GM12878 (cell line): ENCODE data around the gene TAC3. TPM values are rescaled to one million over a fixed set of nuclear protein-coding genes. Genes with fewer than 3 reads are reported as not detected.
A peak's percentile ranks its signal among the peaks of the same experiment; 100 is the strongest.

ENCODE experiments used
- EGR1 ChIP-seq, 2 experiments: IDR thresholded peaks; 1 replicate in 1 of 2; 2 replicates in 1 of 2; pipeline ENCODE4 v1.6.1; 2011 to 2012; ENCODE audit warnings: low read depth in 2 of 2, low read length in 2 of 2, borderline replicate concordance in 1 of 2, mild to moderate bottlenecking in 1 of 2, moderate library complexity in 1 of 2
- EZH2 ChIP-seq: IDR thresholded peaks from 2 replicates; pipeline ENCODE4 v1.6.1; 2012; ENCODE audit warnings: low read depth, mild to moderate bottlenecking, control low read depth, inconsistent platforms, low read length, borderline replicate concordance; ENCODE audit not compliant: control insufficient read depth
- HCFC1 ChIP-seq: fragments of 150-350 bp; IDR thresholded peaks from 2 replicates; pipeline ENCODE4 v1.6.1; 2014; ENCODE audit warnings: low read length
- MTA3 ChIP-seq: IDR thresholded peaks from 2 replicates; pipeline ENCODE4 v1.6.1; 2012; ENCODE audit warnings: low read length, inconsistent platforms, borderline replicate concordance
- NRF1 ChIP-seq: conservative IDR thresholded peaks from 2 replicates; pipeline ENCODE4 v1.6.1; 2011; ENCODE audit warnings: mild to moderate bottlenecking, low read depth, low read length, improper control_type of control experiment
- POU2F2 ChIP-seq: IDR thresholded peaks from 3 replicates; pipeline ENCODE4 v1.6.1; 2011; ENCODE audit warnings: low read depth, mild to moderate bottlenecking, low read length, borderline replicate concordance
- RAD21 ChIP-seq: IDR thresholded peaks from 2 replicates; pipeline ENCODE4 v1.6.1; 2011; ENCODE audit warnings: mild to moderate bottlenecking, low read depth, low read length, moderate library complexity; ENCODE audit not compliant: insufficient read depth
- RBBP5 ChIP-seq: fragments of 200-600 bp; sonication (generic); conservative IDR thresholded peaks from 2 replicates; pipeline ENCODE4 v1.6.1; 2016
- SMC3 ChIP-seq: IDR thresholded peaks from 2 replicates; pipeline ENCODE4 v1.6.1; 2011; ENCODE audit warnings: low read length, improper control_type of control experiment, borderline replicate concordance
- TAF1 ChIP-seq: IDR thresholded peaks from 2 replicates; pipeline ENCODE4 v1.6.1; 2011; ENCODE audit warnings: mild to moderate bottlenecking, low read depth, low read length, borderline replicate concordance
- TCF12 ChIP-seq: IDR thresholded peaks from 2 replicates; pipeline ENCODE4 v1.6.1; 2011; ENCODE audit warnings: low read depth, mild to moderate bottlenecking, low read length
- TCF3 ChIP-seq: IDR thresholded peaks from 2 replicates; pipeline ENCODE4 v1.6.1; 2012; ENCODE audit warnings: low read depth, mild to moderate bottlenecking, low read length, borderline replicate concordance; ENCODE audit not compliant: insufficient read depth
- YY1 ChIP-seq: IDR thresholded peaks from 2 replicates; pipeline ENCODE4 v1.6.1; 2011; ENCODE audit warnings: low read depth, mild to moderate bottlenecking, low read length
- ZBED1 ChIP-seq: IDR thresholded peaks from 2 replicates; pipeline ENCODE4 v1.6.1; 2016; ENCODE audit warnings: borderline replicate concordance
- polyA plus RNA-seq, 11 experiments: library from polyadenylated mRNA; depleted of rRNA in 4 of 11; unstranded in 6 of 11; stranded (reverse) in 5 of 11; fragments of >200 nt; fragmentation: Nextera tagmentation in 4 of 11; fragmentation: Illumina TruSeq in 1 of 11; extraction: Ambion mirVana in 4 of 11; extraction: Trizol in 1 of 11; gene quantifications; 1 replicate in 1 of 11; 2 replicates in 10 of 11; pipeline versions ENCODE4 v1.2.1 to v1.2.3, GENCODE V29; 2011 to 2016; ENCODE audit warnings: inconsistent platforms in 2 of 11, missing spikeins in 2 of 11, low read depth in 1 of 11
- total RNA-seq, 4 experiments: library from RNA; depleted of rRNA in 3 of 4; stranded (reverse); fragments of >200 nt in 3 of 4; fragmentation: Illumina TruSeq in 1 of 4; extraction: Trizol in 1 of 4; gene quantifications; 2 replicates each; pipeline versions ENCODE4 v1.2.1 to v1.2.3, GENCODE V29; 2013 to 2021
- TF ChIP-seq, protein P1 (sequence below): IDR thresholded peaks from 2 replicates; pipeline ENCODE4 v1.6.1; 2012; ENCODE audit warnings: mild to moderate bottlenecking, low read depth, low read length
- TF ChIP-seq, protein P2 (sequence below): fragments of 450-650 bp; IDR thresholded peaks from 2 replicates; pipeline ENCODE4 v1.6.1; 2016; ENCODE audit warnings: mild to moderate bottlenecking
- TF ChIP-seq, protein P3 (sequence below), 3 experiments: IDR thresholded peaks in 2 of 3; conservative IDR thresholded peaks in 1 of 3; 2 replicates each; pipeline ENCODE4 v1.5.1; 2011; ENCODE audit warnings: low read depth in 3 of 3, low read length in 3 of 3, mild to moderate bottlenecking in 3 of 3, control low read depth in 2 of 3, moderate library complexity in 2 of 3, inconsistent platforms in 1 of 3, mixed read lengths in 1 of 3; ENCODE audit not compliant: control insufficient read depth in 2 of 3, insufficient read depth in 1 of 3; ENCODE audit errors: extremely low read depth in 1 of 3

Gene TAC3
- total and polyA plus RNA-seq, 10 of the 15 experiments (the other 5 are each of a cell fraction or from before 2014, with no cell fraction given), result 0.11 to 0.18 (median 0.13) TPM; not detected in 7

DNA sequence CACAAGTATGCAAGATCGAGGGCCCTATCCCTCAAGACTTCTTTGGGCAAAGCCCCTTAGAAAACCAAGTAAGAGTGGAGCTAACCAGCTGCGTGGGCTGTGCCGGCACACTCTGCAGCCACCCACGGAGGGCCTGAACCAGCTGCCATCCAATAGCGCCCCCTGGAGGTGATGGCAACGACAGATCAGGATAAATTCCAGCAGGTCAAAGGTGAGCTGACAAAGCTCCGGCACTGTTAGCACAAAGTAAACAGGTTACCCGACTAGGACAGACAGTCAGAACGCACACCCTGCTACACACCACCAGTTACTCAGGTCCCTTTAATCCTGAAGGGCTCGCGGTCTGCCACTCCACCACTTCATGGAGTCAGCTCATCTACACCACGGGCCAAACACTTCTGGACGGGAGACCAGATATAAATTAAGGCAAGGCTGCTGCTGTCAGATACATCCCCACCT, 14.9 kb downstream of the TAC3 start (continued):
- TF ChIP-seq, protein P1, sequence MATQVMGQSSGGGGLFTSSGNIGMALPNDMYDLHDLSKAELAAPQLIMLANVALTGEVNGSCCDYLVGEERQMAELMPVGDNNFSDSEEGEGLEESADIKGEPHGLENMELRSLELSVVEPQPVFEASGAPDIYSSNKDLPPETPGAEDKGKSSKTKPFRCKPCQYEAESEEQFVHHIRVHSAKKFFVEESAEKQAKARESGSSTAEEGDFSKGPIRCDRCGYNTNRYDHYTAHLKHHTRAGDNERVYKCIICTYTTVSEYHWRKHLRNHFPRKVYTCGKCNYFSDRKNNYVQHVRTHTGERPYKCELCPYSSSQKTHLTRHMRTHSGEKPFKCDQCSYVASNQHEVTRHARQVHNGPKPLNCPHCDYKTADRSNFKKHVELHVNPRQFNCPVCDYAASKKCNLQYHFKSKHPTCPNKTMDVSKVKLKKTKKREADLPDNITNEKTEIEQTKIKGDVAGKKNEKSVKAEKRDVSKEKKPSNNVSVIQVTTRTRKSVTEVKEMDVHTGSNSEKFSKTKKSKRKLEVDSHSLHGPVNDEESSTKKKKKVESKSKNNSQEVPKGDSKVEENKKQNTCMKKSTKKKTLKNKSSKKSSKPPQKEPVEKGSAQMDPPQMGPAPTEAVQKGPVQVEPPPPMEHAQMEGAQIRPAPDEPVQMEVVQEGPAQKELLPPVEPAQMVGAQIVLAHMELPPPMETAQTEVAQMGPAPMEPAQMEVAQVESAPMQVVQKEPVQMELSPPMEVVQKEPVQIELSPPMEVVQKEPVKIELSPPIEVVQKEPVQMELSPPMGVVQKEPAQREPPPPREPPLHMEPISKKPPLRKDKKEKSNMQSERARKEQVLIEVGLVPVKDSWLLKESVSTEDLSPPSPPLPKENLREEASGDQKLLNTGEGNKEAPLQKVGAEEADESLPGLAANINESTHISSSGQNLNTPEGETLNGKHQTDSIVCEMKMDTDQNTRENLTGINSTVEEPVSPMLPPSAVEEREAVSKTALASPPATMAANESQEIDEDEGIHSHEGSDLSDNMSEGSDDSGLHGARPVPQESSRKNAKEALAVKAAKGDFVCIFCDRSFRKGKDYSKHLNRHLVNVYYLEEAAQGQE, result no peak
- TF ChIP-seq POU2F2 (0 out of 3 replicates have a peak, but pooled peaks have one; percentile 11), TCF3 (peak; percentile 62; the same call in 1 of the 2 replicates), RAD21 (peak; percentile 80), ZBED1 (no peak), TCF12 (peak; percentile 80; the same call in 1 of the 2 replicates), RBBP5 (no peak), NRF1 (no peak), EGR1 (IDR thresholded peaks at IDR 0.05; ENCODE audit: borderline replicate concordance in 1 of 2, low read depth in 2 of 2, low read length in 2 of 2) (peak in 1 of 2 experiments; percentile 82; a peak in 2 of 3 replicates), MTA3 (no peak), SMC3 (peak; percentile 72), YY1 (peak; percentile 55; the same call in 1 of the 2 replicates), HCFC1 (no peak), TAF1 (no peak), EZH2 (no peak)
- TF ChIP-seq, protein P2, sequence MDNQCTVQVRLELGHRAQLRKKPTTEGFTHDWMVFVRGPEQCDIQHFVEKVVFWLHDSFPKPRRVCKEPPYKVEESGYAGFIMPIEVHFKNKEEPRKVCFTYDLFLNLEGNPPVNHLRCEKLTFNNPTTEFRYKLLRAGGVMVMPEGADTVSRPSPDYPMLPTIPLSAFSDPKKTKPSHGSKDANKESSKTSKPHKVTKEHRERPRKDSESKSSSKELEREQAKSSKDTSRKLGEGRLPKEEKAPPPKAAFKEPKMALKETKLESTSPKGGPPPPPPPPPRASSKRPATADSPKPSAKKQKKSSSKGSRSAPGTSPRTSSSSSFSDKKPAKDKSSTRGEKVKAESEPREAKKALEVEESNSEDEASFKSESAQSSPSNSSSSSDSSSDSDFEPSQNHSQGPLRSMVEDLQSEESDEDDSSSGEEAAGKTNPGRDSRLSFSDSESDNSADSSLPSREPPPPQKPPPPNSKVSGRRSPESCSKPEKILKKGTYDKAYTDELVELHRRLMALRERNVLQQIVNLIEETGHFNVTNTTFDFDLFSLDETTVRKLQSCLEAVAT, result no peak
- TF ChIP-seq, protein P3, sequence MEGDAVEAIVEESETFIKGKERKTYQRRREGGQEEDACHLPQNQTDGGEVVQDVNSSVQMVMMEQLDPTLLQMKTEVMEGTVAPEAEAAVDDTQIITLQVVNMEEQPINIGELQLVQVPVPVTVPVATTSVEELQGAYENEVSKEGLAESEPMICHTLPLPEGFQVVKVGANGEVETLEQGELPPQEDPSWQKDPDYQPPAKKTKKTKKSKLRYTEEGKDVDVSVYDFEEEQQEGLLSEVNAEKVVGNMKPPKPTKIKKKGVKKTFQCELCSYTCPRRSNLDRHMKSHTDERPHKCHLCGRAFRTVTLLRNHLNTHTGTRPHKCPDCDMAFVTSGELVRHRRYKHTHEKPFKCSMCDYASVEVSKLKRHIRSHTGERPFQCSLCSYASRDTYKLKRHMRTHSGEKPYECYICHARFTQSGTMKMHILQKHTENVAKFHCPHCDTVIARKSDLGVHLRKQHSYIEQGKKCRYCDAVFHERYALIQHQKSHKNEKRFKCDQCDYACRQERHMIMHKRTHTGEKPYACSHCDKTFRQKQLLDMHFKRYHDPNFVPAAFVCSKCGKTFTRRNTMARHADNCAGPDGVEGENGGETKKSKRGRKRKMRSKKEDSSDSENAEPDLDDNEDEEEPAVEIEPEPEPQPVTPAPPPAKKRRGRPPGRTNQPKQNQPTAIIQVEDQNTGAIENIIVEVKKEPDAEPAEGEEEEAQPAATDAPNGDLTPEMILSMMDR (IDR thresholded peaks at IDR 0.05 in 2 of 3, conservative IDR thresholded peaks at IDR 0.05 in 1 of 3; ENCODE audit: control insufficient read depth in 2 of 3, extremely low read depth in 1 of 3, insufficient read depth in 1 of 3, low read depth in 3 of 3, low read length in 3 of 3), result peak; percentile 81 to 86 (median 84)
- TF ChIP-seq, all 136 proteins: peak for 13
